Keratinocyte (primary cell): ENCODE results near the gene RANBP3L.

ENCODE experiments used
- EZH2 ChIP-seq: IDR thresholded peaks from one replicate; pipeline ENCODE4 v1.6.1; 2012; ENCODE audit warnings: inconsistent platforms, mild to moderate bottlenecking, low read length, moderate library complexity
- TF ChIP-seq, protein P1 (sequence below), 3 experiments: IDR thresholded peaks in 1 of 3; conservative IDR thresholded peaks in 1 of 3; optimal IDR thresholded peaks in 1 of 3; 2 replicates in 2 of 3; 3 replicates in 1 of 3; pipeline versions ENCODE3 to v1.5.1; 2011; ENCODE audit warnings: low read length in 3 of 3, mild to moderate bottlenecking in 3 of 3, moderate library complexity in 2 of 3, control low read depth in 1 of 3, inconsistent platforms in 1 of 3; ENCODE audit not compliant: insufficient read depth in 2 of 3; ENCODE audit errors: extremely low read depth in 1 of 3

DNA sequence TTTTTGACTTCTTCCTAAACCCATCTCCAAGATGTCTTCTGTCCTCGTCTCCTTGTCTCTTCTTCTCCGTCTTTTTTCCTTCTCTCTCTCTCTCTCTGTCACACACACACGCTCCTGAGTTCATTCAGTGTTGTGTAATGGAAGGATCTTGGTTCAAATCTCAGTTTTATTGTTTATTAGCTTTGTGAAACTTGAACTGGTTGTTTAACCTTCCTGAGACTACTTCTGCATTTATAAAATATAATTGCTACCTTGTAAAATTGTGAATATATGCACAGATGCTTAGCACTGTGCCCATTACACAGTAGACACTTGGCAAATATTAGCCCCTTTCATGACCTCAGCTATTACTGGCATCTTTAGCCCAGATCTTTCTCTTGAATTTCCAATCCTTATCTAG, 57.6 kb downstream of the RANBP3L start:
- no peak for TF ChIP-seq EZH2
- TF ChIP-seq, protein P1, sequence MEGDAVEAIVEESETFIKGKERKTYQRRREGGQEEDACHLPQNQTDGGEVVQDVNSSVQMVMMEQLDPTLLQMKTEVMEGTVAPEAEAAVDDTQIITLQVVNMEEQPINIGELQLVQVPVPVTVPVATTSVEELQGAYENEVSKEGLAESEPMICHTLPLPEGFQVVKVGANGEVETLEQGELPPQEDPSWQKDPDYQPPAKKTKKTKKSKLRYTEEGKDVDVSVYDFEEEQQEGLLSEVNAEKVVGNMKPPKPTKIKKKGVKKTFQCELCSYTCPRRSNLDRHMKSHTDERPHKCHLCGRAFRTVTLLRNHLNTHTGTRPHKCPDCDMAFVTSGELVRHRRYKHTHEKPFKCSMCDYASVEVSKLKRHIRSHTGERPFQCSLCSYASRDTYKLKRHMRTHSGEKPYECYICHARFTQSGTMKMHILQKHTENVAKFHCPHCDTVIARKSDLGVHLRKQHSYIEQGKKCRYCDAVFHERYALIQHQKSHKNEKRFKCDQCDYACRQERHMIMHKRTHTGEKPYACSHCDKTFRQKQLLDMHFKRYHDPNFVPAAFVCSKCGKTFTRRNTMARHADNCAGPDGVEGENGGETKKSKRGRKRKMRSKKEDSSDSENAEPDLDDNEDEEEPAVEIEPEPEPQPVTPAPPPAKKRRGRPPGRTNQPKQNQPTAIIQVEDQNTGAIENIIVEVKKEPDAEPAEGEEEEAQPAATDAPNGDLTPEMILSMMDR (optimal IDR thresholded peaks at IDR 0.05 in 1 of 3, IDR thresholded peaks at IDR 0.05 in 1 of 3, conservative IDR thresholded peaks at IDR 0.05 in 1 of 3; ENCODE audit: extremely low read depth in 1 of 3, insufficient read depth in 2 of 3, low read length in 3 of 3): no peak
